Activated CD8-positive, alpha-beta memory T cell treated with anti-CD3 and anti-CD28 coated beads, Interleukin-2, amount 50 U/mL, for 24 hours (primary cell): ENCODE results near the gene SLC2A4RG.

ENCODE experiments used
- DNase-seq: peaks from one replicate; pipeline ENCODE4 v3.0.0-alpha.2; 2020; ENCODE audit errors: extremely low read depth

Gene SLC2A4RG

DNA sequence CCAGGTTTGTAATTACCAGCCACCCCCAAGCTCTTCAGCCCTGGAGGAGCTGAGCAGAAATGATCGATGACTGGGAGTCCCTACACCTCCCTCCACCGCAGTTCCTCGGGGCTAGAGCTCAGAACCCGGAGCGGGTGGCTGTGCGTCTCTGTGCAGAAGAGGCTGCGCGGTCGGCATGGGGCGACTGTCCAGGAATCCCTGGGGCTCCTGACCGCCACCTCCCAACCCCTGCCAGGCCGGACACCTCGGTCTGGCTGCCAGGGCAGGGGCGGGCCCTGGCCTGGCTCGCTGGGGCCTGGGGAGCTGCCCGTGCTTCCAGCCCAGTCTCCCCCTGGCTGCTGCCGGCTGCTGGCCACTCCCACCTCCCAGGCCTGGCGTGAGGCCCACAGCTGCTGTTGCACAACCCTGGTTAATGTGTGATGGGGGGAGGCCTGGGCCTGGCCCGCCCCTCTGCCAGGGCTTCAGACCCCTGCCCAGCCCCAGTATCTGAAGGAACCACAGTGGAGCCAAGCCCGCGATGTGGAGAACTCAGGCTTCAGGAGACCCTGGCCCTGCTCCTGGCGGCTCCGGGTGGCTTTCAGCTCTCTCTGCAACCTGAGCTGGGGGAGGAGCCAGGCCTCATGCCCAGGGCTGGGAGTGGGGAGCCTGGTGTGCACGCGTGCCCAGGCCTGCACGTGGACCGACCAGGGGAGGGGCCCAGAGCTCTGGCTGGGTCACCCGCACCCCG lies 1.2 kb downstream of the SLC2A4RG start:
- DNase-seq, result no peak

DNA sequence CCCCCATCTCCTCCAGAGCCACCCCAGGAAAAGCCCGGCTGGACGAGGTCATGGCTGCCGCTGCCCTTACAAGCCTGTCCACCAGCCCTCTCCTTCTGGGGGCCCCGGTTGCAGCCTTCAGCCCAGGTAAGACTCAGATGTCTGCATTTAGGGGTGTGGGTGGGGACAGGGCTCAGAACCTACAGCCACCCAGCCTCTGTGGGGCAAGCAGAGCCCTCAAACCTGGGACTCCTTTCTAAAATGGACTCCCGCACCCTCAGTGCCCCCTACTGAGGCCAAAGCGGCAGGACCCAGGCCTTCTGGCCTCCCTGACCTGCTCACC lies 1.7 kb downstream of the SLC2A4RG start:
- no peak for DNase-seq

DNA sequence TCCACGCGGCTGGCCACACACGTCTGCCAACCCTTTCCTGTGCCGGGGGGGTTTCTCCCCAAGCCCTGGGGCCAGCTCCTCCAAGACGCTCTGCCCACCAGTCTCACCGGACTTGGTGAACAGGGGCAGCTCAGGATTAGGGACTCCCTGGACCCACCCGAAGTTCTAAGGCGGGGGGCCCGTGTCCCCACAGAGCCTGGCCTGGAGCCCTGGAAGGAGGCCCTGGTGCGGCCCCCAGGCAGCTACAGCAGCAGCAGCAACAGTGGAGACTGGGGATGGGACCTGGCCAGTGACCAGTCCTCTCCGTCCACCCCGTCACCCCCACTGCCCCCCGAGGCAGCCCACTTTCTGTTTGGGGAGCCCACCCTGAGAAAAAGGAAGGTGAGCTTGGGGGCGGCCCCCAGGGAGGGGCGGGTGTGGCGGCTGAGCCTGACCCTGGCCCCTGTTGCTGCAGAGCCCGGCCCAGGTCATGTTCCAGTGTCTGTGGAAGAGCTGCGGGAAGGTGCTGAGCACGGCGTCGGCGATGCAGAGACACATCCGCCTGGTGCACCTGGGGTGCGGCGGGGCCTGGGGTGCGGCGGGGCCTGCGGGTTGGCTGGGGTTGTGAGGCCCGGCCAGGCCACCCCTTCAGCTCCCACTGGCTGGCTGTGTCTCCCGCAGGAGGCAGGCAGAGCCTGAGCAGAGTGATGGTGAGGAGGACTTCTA lies 2.3 kb downstream of the SLC2A4RG start:
- DNase-seq, result no peak

DNA sequence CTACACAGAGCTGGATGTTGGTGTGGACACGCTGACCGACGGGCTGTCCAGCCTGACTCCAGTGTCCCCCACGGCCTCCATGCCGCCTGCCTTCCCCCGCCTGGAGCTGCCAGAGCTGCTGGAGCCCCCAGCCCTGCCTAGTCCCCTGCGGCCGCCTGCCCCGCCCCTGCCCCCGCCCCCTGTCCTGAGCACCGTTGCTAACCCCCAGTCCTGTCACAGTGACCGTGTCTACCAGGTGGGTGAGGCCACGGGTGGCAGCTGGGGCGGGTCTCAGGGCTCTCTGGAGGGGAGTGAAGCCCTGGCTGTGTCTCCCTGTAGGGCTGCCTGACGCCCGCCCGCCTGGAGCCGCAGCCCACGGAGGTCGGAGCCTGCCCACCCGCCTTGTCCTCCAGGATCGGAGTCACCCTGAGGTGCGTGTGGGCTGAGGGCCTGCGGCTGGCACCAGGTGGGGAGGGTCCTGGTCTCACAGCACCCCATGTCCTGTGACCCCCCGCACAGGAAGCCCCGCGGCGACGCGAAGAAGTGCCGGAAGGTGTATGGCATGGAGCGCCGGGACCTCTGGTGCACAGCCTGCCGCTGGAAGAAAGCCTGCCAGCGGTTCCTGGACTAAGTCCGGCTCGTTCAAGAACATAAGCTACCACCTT lies 2.9 kb downstream of the SLC2A4RG start:
- DNase-seq, result no peak

DNA sequence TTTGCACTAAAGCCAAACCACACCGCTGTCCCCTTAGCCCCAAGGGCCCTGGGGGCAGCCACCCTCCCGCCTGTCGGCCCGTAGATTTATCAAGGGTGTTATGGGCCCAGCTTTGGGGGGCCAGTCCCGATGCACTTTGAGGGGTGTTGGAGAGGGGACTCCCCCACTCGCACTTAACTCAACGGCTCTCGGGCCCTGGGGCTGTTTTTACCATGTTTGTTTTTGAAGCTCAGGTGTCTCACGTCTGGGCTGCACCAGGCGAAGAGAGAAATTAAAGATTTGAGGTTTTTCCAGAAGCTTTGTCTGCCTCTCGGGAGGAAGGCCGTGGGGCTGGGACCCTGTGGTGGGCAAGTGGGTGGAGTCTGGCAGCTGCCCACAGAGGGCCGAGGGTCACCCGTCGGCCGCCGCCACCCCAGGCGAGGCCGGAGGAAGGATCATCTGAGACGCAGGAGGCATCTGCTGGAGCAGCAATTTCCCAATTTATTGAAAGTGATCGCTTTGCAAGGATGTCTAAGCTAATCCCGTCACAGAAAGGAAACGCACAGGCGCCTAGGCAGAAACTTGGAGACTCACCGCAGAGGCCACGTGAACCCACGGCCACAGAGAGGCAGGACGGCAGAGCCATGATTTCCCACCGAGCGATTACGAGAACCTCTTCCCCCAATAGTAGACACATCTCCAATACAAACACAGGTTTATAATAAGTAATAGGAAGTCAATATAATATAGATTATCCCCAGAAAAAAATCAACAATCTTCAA lies 3.8 kb downstream of the SLC2A4RG start:
- DNase-seq, result no peak

DNA sequence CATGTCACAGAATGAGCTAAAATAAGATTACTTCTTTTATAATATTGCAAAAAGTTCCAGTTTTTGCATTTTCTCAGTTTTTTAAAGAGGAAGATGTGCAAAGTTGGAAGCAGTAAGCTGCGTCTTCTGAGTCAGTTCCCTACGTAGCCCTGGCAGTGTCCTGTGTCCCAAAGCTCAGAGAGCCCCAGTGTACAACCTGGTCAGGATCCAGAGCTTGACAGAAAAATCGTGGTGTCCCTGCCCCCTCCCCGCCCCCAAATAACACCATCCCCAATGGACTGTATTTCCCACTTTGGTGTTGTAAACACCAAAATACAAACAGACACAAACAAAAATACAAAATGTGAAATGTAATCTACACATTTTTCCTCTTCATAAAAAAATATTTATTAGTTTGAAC lies 4.6 kb downstream of the SLC2A4RG start:
- DNase-seq, result no peak

DNA sequence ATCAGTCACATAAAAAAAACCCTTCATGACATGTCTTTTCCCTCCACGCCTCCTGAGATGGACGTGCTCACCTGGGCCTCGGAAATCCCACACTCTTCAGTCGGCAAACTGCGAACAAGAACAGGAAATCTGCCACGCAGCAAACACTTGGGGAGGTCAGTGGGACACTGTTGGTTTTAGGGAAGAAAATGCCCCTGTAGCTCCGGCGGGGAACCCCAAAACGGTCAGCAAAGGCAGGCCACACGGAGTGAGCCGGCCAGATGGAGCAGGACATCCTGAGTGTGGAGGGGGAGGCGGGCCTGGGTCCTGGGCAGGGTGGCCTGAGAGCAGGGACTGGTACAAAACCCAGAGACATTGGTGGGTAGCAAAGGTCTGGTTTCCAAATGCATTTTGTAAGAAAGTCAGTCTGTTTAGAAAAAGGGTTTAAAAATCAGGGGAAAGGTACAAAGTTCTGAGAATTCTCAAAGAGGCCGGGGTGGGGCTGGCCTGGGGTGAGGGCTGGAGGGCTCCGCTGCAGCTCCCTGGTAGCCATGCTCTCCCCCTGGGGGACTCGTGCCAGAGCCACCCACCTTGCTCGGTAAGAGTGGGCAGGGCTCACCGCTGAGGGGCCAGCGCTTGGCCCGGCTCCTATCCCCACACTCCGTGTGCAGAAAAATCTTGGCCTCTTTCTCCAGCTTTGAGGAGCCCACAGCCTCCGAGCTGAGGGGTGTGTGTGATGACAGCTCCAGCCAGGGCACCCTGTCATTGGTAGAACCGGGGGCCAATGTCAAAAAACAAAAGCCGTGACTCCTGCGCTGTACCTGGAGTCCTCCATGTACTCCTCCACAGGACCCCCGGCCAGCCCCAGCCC lies 5.2 kb downstream of the SLC2A4RG start:
- DNase-seq, result no peak

DNA sequence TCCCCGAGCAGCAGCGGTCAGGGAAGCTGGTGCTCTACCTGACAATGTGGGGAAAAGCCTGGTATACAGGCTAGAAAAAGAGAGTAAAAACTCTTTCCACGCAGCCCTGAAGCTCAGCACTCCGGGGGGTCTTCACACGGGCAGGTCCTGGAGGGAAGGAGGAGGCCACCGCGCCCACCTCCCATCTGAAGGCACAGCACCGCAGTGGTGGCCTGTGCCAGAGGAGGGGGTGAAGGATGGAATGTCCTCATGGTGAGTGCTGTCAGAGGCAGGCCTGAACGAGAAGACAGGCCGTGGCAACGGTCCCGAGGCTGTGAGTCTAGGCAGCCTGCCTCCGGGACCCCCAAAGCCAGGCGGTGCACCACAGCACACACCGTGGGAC lies 5.8 kb downstream of the SLC2A4RG start:
- DNase-seq, result no peak

DNA sequence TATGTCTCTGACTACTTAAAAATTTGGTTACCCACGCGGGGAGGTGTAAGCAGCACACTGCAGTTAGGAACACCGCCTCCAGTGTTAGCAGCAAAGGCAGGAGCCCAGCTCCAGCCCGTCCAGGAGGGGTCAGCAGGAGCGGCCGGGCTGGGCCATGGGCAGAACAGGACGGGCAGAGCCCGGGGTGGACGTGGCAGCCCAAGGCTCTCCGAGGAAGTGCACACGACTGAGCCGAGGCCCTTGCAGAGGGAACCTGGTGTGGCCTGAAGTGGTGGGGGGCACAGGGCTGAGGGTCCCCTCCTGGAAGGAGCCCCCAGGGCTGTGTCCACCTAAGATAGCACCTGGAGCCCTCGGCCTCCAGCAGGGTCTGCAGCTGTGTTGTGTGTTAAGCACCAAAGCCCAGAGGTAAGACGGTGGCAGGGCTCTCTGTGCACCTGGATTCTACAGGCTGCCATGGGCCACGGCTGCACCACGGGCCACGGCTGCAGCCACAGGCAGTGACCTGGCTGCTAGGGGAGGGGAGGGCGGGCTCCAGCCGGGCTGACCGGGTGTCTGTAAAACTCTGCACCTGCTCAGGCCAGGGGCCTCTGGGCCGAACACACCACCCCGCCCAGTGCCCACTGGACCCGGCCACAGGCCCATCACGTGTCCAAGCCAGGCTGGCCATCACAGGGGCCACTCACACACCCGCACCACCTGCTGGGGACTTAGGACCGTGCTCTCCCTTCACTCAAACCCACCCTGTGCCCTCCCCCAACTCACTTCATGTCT lies 6.6 kb downstream of the SLC2A4RG start:
- DNase-seq, result no peak

DNA sequence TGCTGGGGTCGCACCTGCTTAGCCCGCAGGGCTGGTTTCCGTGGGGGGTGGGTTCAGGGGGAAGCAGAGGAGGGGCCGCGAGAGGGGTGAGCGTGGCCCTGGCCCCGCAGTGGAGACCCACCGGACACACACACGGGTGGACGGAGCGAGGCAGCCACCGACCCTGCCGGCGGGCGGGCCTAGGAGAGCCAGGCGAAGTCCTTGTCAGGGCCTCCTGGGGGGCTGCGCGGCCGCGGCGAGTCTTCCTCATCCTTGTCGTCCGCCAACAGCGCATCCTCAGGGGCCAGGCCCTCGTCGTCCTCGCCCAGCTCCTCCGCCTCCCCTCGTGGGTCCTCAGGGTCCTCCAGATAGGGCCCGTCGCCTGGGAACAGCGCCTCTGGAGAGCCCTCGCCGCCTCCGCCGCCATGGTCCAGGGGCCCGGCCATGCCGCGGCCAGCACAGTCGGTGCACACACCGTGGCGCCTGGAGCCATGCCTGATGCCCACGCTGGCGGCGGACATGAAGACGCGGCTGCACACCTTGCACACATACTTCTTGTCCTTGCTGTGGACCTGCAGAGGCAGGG lies 7.3 kb downstream of the SLC2A4RG start:
- no peak for DNase-seq

DNA sequence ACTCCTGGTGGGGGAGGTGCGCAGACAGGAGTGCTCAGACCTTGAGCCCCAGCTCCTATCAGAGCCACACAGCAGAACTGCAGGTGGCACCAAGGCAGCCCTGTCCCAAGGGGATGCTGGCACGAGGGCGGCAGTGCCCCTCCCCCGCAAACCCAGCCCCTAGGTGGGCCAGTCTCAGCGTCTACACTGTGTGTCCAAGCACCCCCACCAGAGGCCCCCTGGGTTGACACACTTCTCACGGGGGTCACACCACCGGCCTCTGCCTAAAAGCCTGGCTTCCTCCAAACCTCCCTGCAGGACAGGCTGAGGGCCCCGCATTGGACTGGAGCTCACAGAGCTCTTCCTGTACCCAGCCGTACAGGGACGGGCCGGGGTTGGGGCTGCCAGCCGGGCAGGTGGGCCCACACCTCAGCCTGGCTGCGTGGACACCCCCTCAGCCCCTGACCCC lies 8.1 kb downstream of the SLC2A4RG start:
- no peak for DNase-seq

DNA sequence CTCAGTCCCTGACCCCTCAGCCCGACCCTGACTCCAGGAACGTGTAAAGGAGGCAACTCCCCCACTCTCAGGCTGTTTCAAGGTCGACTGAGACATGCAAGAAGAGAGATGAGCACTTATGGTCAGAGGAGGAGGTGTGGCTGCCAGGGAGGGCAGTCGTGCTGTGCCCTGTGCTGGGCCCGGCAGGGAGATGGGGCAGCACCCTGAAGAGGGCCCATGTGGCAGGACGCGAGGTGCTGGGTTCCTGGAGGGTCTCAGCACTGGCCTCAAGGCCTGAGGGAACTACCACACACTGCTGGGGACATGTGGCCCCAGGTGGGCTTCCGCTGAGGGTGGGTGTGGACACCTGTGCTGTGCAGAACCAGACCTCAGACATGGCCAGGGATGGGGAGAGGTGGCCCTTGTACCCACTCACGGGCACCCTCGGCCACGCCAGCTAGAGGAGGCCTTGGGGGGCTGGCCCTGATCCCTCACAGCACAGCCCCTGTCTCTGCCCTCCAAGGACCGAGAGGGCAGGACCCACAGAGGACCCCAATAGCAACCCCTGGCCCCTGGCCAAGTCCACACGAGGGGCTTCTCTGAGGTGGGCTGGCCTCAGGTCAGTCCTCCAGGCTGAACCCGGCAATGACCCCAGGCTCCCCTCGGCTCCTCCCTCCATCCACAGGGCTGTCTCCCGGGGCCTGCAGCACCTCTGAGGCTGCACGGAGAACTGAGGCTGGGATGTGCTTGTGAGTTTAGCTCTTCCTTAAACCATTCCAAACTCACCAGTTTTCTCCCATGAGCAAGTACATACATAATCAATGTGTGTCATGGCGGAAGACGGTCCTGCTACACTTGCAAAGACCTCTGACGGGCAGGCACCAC lies 8.7 kb downstream of the SLC2A4RG start:
- no peak for DNase-seq

DNA sequence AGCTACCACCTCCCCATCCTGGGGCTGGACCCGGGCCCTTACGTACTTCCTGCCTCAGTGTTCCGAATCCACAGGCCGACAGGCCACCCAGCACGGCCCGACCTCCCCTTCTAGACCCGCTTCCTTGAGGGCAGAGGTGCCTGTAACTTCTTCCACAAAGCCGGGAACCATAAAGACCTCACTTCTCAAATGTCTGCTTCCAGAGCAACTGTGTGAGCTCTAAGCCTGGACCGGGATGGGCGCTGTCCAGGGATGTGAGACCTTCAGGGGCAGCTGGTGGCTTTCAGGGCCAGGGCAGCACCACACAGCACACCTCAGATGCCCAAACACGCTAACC lies 9.3 kb downstream of the SLC2A4RG start:
- no peak for DNase-seq

DNA sequence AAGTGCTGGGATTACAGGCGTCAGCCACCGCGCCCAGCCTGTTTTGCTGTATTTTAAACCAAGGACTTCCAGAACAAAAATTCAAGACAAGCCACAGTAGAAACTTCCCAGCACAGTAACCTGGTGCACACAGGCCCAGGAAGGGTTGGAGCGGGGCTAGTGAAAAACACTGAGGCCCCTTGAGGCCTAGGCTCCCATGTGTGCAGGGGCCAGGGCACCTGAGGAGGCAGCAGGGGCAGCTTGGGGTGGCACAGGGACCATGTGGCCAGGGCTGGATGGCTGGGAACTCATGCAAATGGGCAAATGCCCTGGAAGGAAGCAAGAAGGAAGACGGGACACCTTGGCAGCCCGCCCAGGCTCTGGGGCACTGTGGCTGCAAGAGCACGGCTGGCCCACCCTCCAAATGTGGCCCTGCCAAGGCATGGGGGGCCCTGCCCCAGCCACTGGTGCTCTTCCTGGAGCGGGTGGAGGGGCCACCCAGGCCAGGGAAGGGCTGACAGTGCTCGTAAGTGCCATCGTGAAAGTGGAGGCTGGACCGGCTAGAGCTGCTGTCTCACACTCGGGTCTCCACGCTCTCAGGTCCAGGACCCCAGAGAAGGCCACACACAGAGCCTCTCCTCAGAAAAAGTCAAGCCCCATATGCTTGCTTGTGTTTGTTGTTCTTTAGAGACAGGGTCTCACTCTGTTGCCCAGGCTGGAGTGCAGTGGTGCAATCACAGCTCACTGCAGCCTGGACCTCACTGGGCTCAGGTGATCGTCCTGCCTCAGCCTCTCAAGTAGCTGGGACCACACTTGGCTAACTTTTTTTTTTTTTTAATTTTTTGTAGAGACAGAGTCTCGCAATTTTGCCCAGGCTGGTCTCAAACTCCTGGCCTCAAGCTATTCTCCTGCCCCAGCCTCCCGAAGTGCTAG lies 10.3 kb downstream of the SLC2A4RG start:
- DNase-seq, result no peak

DNA sequence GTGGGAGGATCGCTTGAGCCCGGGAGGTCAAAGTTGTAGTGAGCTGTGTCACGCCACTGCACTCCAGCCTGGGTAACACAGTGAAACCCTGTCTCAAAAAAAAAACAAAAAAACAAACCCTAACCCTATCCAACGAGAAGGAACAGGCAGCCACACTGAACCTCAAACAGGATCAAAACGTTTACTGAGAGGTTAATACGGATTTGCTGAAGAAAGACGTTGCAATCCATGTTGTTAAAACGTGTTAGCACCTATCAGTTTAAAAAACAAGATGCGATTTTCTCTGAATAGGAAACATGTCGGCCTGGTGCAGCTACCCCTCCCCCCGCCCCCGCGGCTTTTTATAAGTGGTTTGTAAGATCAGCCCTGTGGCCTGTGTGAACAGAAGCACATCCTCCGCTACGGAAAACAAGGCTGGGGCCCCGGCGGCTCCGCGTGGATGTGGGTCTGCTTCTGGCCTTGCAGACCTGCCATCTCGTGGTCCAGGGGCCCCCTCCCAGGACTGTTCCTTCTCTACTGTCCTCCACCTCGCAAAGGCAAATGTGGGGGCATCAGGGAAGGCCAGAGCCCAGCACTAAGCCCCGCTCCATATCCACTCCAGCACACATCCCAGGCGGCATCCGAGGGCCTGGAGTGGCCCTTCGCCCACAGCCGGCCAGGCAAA lies 11.4 kb downstream of the SLC2A4RG start:
- DNase-seq, result no peak

DNA sequence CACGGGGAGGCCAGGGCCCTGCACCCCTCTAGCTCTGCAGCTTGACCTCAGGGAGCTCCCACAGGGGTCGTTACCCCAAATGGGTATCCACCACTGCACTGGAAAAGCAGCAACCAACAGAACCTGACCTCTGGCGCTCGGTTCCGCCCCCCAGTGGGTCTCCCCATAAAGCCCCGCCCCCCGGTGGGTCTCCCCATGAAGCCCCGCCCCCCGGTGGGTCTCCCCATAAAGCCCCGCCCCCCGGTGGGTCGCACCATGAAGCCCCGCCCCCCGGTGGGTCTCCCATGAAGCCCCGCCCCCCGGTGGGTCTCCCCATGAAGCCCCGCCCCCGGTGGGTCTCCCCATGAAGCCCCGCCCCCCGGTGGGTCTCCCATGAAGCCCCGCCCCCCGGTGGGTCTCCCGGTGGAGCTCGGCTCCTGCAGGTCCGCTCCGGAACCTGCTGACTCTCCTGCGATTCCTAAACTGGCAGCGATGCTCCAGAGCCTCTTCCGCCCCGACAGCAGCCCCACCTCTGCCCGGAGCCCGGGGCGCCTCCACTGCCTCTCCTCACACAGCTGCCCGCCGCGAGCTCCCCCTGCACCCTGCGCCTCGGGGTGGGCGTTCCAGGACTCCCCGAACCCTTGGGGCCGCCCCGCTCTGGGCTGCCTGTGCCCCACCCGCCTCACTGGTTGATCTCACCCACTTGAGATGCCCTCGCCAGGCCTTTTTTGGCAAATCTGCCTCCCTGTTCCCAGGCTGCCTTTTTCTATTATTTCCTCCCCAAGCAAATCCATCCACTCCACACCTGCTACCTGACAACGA lies 12.1 kb downstream of the SLC2A4RG start:
- no peak for DNase-seq
